Measurements from ENCODE around the gene CUX1. TPM values are rescaled to one million over a fixed set of nuclear protein-coding genes. Genes with fewer than 3 reads are reported as not detected.

Gene CUX1
- total and polyA plus RNA-seq, 2 donors (not counting 1 experiment from before 2014, with no cell fraction given): 22.7 to 38.1 TPM

DNA sequence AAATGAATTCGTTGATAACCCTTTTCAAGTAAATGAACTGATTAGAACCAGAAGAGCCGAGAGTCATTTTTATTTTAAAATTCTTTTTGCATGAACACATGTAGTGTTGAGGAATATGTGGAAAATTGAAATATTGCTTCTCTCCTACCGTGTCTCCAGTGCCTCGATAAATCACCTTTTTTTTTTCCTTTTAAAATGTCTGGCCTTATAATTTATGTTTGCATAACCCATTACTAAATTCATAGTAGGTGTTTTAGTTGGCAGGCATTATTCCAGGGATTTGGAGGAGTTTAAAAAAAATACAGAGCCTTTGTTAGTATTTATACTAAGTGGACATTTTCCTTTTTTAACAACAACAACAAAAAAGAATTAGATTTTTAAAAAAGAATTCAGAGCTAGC lies 115.6 kb downstream of the CUX1 start:
- Histone ChIP-seq H4K20me1 (ENCODE audit: control insufficient read depth, extremely low read depth, insufficient read depth, low read length) (no peaks in the 10 kb centered on the region), H2AFZ (ENCODE audit: low read length) (no peak overlapping the region), H3K79me2 (ENCODE audit: control insufficient read depth, insufficient read depth, low read length) (no peaks in the 10 kb centered on the region), H3K36me3 (ENCODE audit: control insufficient read depth, insufficient read depth, low read length) (no peaks in the 10 kb centered on the region), H3K9ac (ENCODE audit: insufficient read depth, low read length) (no peak overlapping the region), H3K4me3 (replicated peaks in 1 of 4; ENCODE audit: control extremely low read depth in 1 of 4, insufficient read depth in 1 of 4, low read depth in 3 of 4, low read length in 4 of 4) (no peak overlapping the region), H3K4me1 (ENCODE audit: control insufficient read depth, extremely low read depth, insufficient read depth, low read length) (peaks cover 2% of the 10 kb centered on the region), H3K9me3 (ENCODE audit: control insufficient read depth, insufficient read depth, low read depth, low read length) (no peaks in the 10 kb centered on the region), H3K27ac (ENCODE audit: insufficient read depth, low read length) (no peak overlapping the region), H3K4me2 (ENCODE audit: extremely low read depth, insufficient read depth, low read length) (no peak overlapping the region), H3K27me3 (ENCODE audit: control insufficient read depth, insufficient read depth, low read length) (no peaks in the 10 kb centered on the region)
- no peak for TF ChIP-seq EZH2 (IDR thresholded peaks at IDR 0.05; ENCODE audit: low read length, missing control alignments)
- TF ChIP-seq, protein P1, sequence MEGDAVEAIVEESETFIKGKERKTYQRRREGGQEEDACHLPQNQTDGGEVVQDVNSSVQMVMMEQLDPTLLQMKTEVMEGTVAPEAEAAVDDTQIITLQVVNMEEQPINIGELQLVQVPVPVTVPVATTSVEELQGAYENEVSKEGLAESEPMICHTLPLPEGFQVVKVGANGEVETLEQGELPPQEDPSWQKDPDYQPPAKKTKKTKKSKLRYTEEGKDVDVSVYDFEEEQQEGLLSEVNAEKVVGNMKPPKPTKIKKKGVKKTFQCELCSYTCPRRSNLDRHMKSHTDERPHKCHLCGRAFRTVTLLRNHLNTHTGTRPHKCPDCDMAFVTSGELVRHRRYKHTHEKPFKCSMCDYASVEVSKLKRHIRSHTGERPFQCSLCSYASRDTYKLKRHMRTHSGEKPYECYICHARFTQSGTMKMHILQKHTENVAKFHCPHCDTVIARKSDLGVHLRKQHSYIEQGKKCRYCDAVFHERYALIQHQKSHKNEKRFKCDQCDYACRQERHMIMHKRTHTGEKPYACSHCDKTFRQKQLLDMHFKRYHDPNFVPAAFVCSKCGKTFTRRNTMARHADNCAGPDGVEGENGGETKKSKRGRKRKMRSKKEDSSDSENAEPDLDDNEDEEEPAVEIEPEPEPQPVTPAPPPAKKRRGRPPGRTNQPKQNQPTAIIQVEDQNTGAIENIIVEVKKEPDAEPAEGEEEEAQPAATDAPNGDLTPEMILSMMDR (conservative IDR thresholded peaks at IDR 0.05 in 1 of 2, IDR thresholded peaks at IDR 0.05 in 1 of 2; ENCODE audit: low read depth in 1 of 2, low read length in 2 of 2): no peak
- DNase-seq (ENCODE audit: low read depth in 2 of 2): no peak

DNA sequence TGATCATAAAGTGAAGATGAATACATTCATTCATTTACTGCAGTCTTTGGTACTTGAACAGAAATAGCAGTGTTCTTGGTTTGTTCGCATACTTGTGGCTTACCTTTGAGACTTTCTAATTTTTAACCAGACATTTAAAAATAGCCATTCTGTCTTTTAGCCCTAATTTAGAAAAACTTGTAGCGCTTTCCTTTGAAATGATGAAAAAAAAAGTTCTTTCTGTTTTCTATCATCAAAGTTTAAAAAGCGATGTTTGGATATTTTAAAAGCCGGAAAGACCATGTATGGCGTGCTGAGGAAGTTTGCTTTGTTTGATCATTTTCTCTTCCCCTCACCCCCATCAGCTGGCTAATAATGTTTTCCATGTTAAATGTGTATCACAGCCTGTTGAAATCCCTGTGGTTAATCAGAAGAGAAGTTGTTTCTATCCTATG lies 116.3 kb downstream of the CUX1 start:
- no peak overlapping the region for H3K4me3 ChIP-seq (replicated peaks in 1 of 4; ENCODE audit: control extremely low read depth in 1 of 4, insufficient read depth in 1 of 4, low read depth in 3 of 4, low read length in 4 of 4)
- H3K27me3 ChIP-seq (ENCODE audit: control insufficient read depth, insufficient read depth, low read length): no peaks in the 10 kb centered on the region
- no peak for TF ChIP-seq EZH2 (IDR thresholded peaks at IDR 0.05; ENCODE audit: low read length, missing control alignments)
- TF ChIP-seq, protein P1 (conservative IDR thresholded peaks at IDR 0.05 in 1 of 2, IDR thresholded peaks at IDR 0.05 in 1 of 2; ENCODE audit: low read depth in 1 of 2, low read length in 2 of 2): no peak
- H3K9me3 ChIP-seq (ENCODE audit: control insufficient read depth, insufficient read depth, low read depth, low read length): no peaks in the 10 kb centered on the region
- no peak overlapping the region for H2AFZ ChIP-seq (ENCODE audit: low read length)
- H3K4me2 ChIP-seq (ENCODE audit: extremely low read depth, insufficient read depth, low read length): no peak overlapping the region
- H3K27ac ChIP-seq (ENCODE audit: insufficient read depth, low read length): no peak overlapping the region
- H3K79me2 ChIP-seq (ENCODE audit: control insufficient read depth, insufficient read depth, low read length): no peaks in the 10 kb centered on the region
- no peak overlapping the region for H3K9ac ChIP-seq (ENCODE audit: insufficient read depth, low read length)
- H3K36me3 ChIP-seq (ENCODE audit: control insufficient read depth, insufficient read depth, low read length): no peaks in the 10 kb centered on the region
- no peaks in the 10 kb centered on the region for H4K20me1 ChIP-seq (ENCODE audit: control insufficient read depth, extremely low read depth, insufficient read depth, low read length)
- peaks cover 2% of the 10 kb centered on the region for H3K4me1 ChIP-seq (ENCODE audit: control insufficient read depth, extremely low read depth, insufficient read depth, low read length)
- peak in 1 of 2 donors; percentile 46 for DNase-seq (ENCODE audit: low read depth in 2 of 2)

DNA sequence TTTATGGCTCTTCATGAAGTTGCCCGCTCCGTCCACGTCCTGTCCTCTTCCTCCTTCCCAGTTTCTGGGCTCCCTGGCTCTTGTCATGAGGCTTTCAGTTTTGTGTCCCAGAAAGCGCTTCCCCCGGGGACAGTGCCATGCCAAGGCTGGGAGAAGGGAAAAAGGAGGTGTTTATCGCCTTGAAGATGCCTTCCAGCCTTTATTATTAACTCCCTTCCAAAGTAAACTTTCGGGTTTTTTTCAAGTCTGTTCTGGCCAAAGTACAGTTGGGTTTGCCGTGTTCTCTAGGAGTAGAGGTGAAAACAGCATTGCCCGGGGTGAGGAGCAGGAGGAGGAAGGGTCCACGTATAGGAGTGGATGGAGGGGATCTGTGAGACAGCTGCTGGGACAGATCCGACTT lies 117.2 kb downstream of the CUX1 start:
- TF ChIP-seq, protein P1 (conservative IDR thresholded peaks at IDR 0.05 in 1 of 2, IDR thresholded peaks at IDR 0.05 in 1 of 2; ENCODE audit: low read depth in 1 of 2, low read length in 2 of 2): no peak
- no peak for TF ChIP-seq EZH2 (IDR thresholded peaks at IDR 0.05; ENCODE audit: low read length, missing control alignments)
- H3K4me2 ChIP-seq (ENCODE audit: extremely low read depth, insufficient read depth, low read length): no peak overlapping the region
- no peaks in the 10 kb centered on the region for H3K36me3 ChIP-seq (ENCODE audit: control insufficient read depth, insufficient read depth, low read length)
- peaks cover 2% of the 10 kb centered on the region for H3K4me1 ChIP-seq (ENCODE audit: control insufficient read depth, extremely low read depth, insufficient read depth, low read length)
- no peak overlapping the region for H3K9ac ChIP-seq (ENCODE audit: insufficient read depth, low read length)
- no peak overlapping the region for H3K27ac ChIP-seq (ENCODE audit: insufficient read depth, low read length)
- H3K9me3 ChIP-seq (ENCODE audit: control insufficient read depth, insufficient read depth, low read depth, low read length): no peaks in the 10 kb centered on the region
- H3K27me3 ChIP-seq (ENCODE audit: control insufficient read depth, insufficient read depth, low read length): no peaks in the 10 kb centered on the region
- no peak overlapping the region for H2AFZ ChIP-seq (ENCODE audit: low read length)
- H3K79me2 ChIP-seq (ENCODE audit: control insufficient read depth, insufficient read depth, low read length): no peaks in the 10 kb centered on the region
- peak overlapping the region in 1 of 4 experiments; percentile 14 for H3K4me3 ChIP-seq (replicated peaks in 1 of 4; ENCODE audit: control extremely low read depth in 1 of 4, insufficient read depth in 1 of 4, low read depth in 3 of 4, low read length in 4 of 4)
- DNase-seq (ENCODE audit: low read depth in 2 of 2): no peak
- no peaks in the 10 kb centered on the region for H4K20me1 ChIP-seq (ENCODE audit: control insufficient read depth, extremely low read depth, insufficient read depth, low read length)

Data from fibroblast of lung (primary cell).